Activated effector memory CD4-positive, alpha-beta T cell treated with anti-CD3 and anti-CD28 coated beads, Interleukin-2, amount 50 U/mL, for 16 hours (primary cell): ENCODE data around the gene PLEKHA6.
"Not testable (repeated sequence)": the region's sequence is repeated elsewhere in the genome, so short reads cannot be mapped to it uniquely, and the experiment has no call there.

Source experiments
- DNase-seq: peaks from one replicate; pipeline ENCODE4 v3.0.0-alpha.2; 2020

PLEKHA6 gene

GRCh38 chr1:204258213-204259115, 101.3 kb downstream of the PLEKHA6 start:
- peak; percentile 68 for DNase-seq

- DNase-seq: no peak
These were observed 102.3 kb downstream of the PLEKHA6 start for GRCh38 chr1:204257446-204257845.

- DNase-seq: no peak
These were observed 103.2 kb downstream of the PLEKHA6 start for GRCh38 chr1:204256531-204256930.

GRCh38 chr1:204255966-204256365, 103.8 kb downstream of the PLEKHA6 start:
- no peak for DNase-seq

GRCh38 chr1:204255225-204255624, 104.5 kb downstream of the PLEKHA6 start:
- DNase-seq: no peak

- DNase-seq: no peak
These were observed 105.6 kb downstream of the PLEKHA6 start for GRCh38 chr1:204254031-204254661.

GRCh38 chr1:204251926-204252689, 107.6 kb downstream of the PLEKHA6 start:
- DNase-seq: no peak

GRCh38 chr1:204251286-204251685, 108.4 kb downstream of the PLEKHA6 start:
- DNase-seq: no peak

GRCh38 chr1:204250428-204251030, 109.2 kb downstream of the PLEKHA6 start:
- no peak for DNase-seq

- no peak for DNase-seq
These were observed 109.8 kb downstream of the PLEKHA6 start for GRCh38 chr1:204249736-204250427.

GRCh38 chr1:204248954-204249353, 110.8 kb downstream of the PLEKHA6 start:
- no peak for DNase-seq

- DNase-seq: no peak
These were observed 112.9 kb downstream of the PLEKHA6 start for GRCh38 chr1:204246876-204247275.

- DNase-seq: no peak
These were observed 116.8 kb downstream of the PLEKHA6 start for GRCh38 chr1:204242920-204243319.

GRCh38 chr1:204241914-204242313, 117.8 kb downstream of the PLEKHA6 start:
- no peak for DNase-seq

- no peak for DNase-seq
These were observed 118.7 kb downstream of the PLEKHA6 start for GRCh38 chr1:204241050-204241449.

- no peak for DNase-seq
These were observed 119.5 kb downstream of the PLEKHA6 start for GRCh38 chr1:204240233-204240632.

GRCh38 chr1:204239401-204239800, 120.3 kb downstream of the PLEKHA6 start:
- not testable (repeated sequence) for DNase-seq

- not testable (repeated sequence) for DNase-seq
These were observed 121.2 kb downstream of the PLEKHA6 start for GRCh38 chr1:204238520-204238919.

- not testable (repeated sequence) for DNase-seq
These were observed 122.2 kb downstream of the PLEKHA6 start for GRCh38 chr1:204237515-204237914.

GRCh38 chr1:204232526-204232925, 127.2 kb downstream of the PLEKHA6 start:
- DNase-seq: no peak

GRCh38 chr1:204230211-204230610, 129.5 kb downstream of the PLEKHA6 start:
- no peak for DNase-seq

- DNase-seq: no peak
These were observed 130.8 kb downstream of the PLEKHA6 start for GRCh38 chr1:204228896-204229295.
